WTC11 (cell line): ENCODE measurements around the gene FOXK1.

Experiments used
- CTCF ChIP-seq: fragments of 200-600 bp; IDR thresholded peaks from 2 replicates; pipeline ENCODE4 v1.8.0; 2022; ENCODE audit warnings: antibody characterized with exemption
- ELF4 ChIP-seq: sonication (generic); formaldehyde crosslinking; IDR thresholded peaks from 2 replicates; pipeline ENCODE4 v1.8.1; 2022; ENCODE audit warnings: low read depth, mild to moderate bottlenecking, moderate library complexity, missing genetic modification reagents
- ZBTB43 ChIP-seq: sonication (generic); formaldehyde crosslinking; IDR thresholded peaks from 2 replicates; pipeline ENCODE4 v1.8.1; 2023; ENCODE audit warnings: mild to moderate bottlenecking, missing genetic modification reagents

GRCh38 chr7:4683043-4683883, 1.2 kb downstream of the FOXK1 start:
- TF ChIP-seq ZBTB43 (CRISPR knock-in tag) = no peak
- TF ChIP-seq ELF4 (CRISPR knock-in tag) = no peak
- no peak for TF ChIP-seq CTCF
